Measurements from ENCODE around the gene CA5B.
"Not testable (repeated sequence)": the region's sequence is repeated elsewhere in the genome, so short reads cannot be mapped to it uniquely, and the experiment has no call there.

Gene CA5B, protein sequence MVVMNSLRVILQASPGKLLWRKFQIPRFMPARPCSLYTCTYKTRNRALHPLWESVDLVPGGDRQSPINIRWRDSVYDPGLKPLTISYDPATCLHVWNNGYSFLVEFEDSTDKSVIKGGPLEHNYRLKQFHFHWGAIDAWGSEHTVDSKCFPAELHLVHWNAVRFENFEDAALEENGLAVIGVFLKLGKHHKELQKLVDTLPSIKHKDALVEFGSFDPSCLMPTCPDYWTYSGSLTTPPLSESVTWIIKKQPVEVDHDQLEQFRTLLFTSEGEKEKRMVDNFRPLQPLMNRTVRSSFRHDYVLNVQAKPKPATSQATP

DNA sequence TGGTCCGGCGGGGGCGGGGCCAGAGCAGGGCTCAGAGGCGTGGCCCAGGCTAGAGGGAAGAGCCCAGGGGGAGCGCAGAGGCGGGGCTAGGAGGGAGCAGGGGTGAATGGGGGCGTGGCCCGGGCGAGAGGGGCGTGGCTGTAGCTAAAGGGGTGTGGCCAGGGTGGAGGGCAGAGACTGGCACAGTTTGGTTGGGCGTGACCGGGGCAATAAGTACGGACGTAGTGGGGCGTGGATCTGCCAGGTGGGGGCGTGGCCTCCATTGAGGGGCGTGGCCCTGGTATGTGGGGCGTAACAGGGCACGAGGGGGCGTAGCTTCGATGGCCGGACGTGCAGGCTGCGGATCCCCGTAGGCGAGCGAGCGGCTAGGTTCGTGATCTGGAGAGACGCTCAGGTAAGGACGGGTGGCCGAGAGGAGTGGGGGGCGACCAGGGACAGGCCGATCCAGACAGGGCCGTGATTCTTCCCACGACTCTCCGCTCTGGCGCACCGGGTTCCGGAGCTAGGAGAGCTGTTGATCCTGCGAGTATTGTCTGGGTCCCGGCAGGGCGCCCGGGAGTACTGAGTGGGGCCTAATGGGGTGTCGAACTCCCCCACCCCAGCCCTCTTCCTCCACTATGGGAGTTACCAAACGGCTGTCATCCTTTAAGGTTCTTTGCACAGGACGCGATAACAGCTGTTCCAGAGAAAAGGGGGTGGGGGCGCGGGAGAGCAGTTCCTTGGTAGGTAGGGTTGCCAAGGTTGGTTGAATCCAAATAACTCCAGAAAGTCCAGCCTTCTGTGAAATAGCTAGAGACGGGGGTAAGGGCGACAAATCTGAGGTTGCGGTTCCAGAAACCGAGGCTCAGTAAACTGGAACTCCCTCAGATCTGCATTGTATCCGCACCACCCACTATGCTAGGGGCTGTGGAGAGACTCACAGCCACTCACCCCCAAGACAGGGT lies at the start of gene CA5B:
TSS of gene CA5B (plus strand) at position 312 of the 944 bp plus-strand sequence. CDS start 11,754 bp downstream, outside the sequence.
- peak; percentile 95 for DNase-seq

DNA sequence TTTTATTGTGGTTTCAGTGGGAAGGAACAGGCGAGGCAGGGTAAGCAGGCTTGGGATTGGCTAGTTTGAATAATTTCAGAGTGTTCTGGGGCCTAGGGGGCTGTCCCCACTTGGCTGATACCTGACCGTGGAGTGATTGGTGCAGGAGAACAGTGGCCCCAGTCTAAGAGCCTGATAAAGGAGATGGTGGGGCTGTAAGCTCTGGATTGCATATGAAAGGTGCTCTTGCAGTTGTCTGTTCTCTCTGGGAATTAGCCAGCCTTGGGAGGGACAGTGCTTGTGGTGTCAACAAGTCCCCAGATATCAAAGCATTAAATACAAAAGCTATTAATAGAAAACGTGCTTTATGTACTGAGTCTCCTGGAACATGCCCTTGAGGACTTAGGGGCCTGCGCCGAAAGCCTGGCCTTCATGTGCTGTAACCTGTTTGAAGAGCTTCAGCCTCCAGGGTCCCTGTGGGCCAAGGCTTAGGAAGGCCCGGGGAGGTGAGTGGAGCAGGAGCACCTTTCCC lies 43.1 kb upstream of the CA5B start:
- no peak for DNase-seq

DNA sequence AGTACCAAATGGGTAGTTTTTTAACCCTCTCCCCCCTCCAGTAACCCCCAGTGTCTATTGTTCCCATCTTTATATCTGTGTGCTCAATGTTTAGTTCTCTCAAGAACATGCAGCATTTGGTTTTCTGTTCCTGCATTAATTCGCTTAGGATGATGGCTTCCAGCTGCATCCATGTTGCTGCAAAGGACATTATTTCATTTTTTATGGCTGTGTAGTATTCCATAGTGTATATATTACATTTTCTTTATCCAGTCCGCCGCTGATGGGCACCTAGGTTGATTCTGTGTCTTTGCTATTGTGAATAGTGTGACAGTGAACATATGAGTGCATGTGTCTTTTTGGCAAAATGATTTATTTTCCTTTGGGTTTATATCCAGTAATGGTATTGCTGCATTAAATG lies 41.6 kb upstream of the CA5B start:
- DNase-seq = no peak

DNA sequence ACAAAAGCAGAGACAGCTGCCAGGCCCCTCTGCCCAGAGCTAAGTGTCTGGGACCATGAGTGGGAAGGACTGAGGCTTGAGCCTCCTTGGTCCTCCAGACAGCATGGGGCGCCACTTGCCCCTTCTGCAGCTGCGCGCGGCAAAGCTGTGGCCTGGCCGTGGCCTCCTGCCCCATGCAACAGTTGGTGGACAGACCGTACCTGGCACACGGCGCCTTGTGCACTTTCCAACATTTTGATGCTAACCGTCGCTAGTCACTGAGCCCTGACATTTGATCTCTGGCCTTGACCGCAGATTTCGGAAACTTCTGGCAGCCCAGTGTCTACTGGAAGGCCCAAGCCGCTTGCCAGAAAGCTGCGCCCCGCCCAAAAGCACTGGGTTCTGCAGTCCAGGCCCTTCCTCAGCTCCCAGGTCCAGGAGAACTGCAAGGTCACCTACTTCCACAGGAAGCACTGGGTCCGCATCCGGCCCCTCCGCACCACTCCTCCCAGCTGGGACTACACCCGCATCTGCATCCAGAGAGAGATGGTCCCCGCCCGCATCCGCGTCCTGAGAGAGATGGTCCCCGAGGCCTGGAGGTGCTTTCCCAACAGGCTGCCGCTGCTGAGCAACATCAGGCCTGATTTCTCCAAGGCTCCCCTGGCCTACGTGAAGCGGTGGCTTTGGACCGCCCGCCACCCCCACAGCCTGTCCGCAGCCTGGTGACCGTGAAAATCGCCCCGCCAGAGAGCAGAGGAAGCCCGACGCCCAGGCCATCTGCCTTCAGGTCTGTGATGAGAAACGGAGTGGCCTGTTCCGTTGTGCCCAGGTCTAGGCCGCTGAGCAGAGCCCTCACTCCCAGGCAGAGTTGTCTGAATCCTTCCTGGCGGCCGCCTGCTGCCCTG lies 35.3 kb upstream of the CA5B start:
- no peak for DNase-seq

DNA sequence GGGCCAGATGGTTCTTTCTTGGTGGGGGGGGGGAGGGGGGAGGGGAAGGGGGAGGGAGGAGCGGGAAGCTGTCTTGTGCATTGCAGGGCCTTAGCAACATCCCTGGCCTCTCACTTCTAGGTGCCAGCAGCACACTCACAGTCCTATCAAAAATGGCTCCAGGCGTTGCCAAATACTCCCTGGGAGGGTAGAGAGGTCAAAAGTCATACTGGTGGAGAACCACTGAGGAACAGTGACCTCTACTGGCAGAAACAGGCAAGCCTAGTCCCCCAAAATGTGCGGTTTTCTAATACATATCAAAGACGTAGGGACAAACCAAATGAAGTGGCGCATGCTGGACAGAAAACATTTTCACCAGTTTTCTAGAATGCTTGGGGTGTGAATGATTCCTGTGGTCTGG lies 34.3 kb upstream of the CA5B start:
- DNase-seq = not testable (repeated sequence)

DNA sequence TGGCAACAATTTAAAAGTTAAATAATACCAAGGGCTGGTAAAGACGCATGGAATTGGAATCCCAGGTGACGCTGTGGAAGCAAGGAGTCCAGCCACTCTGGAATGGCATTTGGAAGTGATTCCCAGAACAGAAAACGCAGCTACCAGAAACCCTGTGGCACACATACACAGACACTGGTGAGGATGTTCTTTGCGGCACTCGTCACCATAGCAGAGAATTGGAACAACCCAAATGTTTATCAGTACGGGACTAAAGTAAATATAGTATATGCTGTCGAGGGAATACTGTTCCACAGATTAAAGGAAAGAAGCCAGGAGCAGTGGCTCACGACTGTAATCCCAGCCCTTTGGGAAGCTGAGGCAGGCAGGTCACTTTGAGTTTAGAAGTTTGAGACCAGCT lies 33.8 kb upstream of the CA5B start:
- not testable (repeated sequence) for DNase-seq

DNA sequence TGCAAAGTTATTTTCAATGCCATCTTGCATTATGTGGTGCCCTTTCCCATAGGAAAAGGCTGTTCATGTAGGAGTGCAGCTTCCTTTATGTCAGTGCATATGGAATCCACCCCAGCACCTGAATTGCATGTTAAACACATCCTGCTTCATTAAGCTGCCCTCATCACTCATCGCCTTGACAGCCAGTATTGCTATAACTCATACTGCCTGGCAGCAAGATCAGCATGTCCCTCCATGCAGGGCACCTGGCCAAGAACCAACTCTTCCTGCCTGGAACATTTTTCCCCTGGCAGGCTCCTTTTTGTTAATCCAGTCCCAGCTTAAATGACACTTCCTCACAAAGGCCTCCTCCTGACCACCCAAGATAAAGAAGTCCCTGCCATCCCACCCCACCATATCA lies 23.5 kb upstream of the CA5B start:
- DNase-seq = no peak

DNA sequence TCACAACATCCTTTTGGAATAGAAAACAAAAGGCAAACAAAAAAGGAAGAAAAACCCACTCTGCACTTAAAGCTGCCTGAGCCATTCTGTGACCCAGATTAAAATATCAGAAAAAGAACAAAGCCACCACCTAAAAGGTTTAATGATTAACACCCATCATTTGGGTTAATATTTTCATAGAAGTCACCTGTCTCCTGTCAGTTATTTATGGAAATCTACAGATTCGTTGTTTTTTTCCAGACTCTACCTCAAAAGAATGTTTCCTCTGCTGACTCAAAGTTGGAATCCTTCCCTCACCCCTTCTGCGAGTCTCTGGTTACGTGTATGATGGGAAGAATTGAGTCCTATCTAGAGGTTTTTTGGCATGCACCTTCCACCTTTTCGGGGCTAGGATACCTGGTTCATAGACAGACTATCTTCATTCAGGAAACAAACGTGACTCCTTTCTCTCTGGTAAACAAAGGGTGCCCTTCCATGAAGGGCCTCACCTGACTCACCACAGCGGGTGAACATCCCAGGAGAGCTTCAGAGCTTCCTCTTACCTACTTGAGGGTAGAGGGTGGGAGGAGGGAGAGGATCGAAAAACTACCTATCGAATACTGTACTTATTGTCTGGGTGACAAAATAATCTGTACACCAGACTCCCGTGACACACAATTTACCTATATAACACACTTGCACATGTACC lies 19.6 kb upstream of the CA5B start:
- DNase-seq = no peak

DNA sequence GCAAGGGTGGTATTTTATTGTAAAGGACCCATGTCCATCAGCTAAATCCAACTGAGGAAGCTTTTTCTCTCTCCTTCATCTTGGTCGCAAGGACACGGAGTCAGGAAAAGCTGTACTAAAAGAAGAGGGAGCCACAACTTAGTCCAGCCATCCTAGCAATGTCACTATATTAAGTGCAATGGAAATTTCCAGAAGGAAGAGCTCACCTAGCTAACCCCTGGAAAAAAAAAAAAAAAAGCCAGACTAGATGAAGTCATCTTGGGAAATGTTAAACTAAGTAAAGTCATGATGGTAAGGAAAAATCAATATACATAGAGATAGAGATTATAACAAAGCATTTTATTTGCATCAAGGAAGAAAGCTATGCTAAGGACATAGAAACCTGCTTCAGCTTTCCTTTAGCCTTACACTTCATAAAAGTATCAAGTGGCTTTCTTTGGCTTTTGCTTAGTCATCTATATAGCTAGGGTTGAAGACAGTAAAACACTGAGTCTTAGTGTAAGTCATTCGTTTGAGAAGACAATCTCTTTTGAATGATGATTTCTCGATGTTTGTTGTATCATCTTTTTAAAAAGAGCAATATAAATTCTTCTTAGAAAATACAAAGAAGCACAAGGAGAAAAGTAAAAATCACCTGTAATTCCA lies 18.6 kb upstream of the CA5B start:
- no peak for DNase-seq

DNA sequence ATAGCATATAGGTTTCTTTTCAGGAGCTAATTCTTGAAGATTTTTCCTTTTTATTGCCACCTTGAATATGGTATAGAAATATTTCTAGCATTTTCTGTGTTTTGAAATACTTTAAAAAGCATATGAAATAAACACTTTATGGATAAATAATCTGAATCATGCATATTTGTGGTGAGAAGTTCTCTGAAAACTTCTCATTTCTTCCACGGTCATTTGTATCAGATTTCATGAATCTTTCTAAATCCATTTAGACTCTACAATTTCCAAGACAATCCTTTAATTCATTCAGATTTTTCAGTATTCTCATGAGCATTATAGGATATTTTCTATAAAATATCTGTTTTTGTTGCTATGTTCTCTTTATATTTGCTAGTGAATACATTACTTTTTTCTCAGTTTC lies 16.2 kb upstream of the CA5B start:
- DNase-seq = no peak

DNA sequence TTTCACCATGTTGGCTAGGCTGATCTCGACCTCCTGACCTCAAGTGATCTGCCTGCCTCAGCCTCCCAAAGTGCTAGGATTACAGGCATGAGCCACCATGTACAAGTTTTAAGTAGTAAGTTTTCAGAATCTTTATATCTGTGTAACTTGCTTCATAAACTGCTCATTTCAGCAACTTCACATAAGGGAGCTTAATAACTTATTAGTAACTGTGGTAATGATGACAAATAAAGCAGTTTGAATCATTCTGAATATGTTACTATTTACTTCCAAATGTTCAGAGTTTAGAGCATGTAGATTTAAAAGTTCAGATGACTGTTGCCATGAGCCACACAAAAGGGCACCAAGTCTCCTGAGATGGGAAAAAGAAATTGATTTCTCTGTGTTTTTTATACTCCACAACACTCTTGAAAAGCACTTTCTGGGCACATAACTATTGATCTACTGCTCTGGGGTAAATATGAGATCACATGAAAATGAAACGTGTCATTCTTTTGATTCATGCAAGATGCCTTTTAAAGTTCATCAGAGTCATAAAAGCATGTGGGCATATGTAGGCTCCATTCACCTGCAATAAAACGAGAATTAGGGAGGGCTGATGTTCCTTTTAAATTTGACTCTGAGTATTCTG lies 14.1 kb upstream of the CA5B start:
- no peak for DNase-seq

DNA sequence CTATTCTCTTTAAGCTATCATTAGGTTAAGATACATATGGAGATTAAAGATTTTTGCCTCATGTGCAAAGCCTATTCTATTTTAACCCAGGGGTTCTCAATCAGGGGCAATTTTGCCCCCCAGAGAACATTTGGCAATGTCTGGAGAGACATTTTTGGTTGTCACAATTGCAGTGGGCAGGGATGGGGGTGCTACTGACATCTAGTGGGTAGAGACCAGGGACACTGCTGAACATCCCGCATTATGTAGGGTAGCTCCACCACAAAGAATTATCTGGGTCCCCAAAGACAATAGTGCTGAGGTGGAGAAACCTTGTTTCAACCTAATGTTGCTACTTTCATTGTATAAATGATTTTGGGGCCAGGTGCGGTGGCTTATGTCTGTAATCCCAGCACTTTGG lies 13.2 kb upstream of the CA5B start:
- DNase-seq = no peak

DNA sequence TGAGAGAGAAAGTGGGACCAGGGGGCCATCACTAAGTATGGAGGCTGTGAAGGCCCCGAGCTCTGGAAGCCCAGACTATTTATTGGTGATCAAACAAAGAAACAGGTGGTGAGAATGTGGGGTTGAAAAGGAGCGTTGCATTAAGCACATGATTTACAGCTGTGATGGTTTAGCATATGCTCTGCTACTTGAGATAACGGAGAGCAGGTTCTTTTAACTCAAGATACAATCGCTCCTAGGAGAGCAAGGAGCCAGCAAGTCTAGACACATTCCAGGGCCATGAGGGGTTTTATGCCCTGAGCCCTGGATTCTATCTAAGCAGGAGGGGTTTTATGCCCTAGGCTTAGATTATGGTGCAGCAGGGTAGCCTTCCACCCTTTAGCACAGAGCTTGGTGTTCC lies 6.7 kb upstream of the CA5B start:
- not testable (repeated sequence) for DNase-seq

DNA sequence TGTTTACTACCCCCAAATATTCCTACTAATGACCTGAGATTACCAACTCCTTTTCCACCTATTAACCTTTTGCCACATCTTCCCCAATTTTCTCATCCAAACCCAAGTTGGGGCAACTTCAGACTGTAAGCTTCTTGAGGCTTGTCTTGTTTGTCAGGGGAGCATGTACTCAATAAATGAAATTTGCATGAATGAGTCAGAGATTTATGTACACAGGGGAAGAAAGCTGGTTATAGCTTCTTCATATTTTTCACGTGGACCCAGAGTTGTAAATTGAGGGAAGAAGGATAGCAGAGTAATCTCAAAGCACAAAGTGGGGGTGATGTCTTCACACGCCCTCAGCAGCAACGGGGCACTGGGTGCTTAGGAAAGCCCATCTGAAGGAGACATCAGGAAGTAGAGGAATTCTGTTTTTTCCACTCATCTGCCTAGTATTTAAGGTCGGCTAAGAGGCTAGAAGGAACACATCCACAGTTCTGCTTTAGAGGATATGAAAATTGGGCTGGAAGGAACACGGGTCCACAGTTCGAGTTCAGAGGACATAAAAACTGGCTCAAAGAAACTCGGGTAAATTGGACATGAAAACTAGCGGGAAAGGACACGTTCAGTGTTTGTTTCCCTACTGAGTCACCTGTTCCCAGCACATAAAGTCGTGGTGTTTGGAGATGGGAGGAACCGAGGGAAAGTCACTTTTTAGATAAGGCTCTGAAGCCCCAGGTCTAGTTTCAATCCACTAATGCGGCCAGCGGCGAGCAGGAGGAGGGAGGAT lies 696 bp upstream of the CA5B start:
- no peak for DNase-seq

DNA sequence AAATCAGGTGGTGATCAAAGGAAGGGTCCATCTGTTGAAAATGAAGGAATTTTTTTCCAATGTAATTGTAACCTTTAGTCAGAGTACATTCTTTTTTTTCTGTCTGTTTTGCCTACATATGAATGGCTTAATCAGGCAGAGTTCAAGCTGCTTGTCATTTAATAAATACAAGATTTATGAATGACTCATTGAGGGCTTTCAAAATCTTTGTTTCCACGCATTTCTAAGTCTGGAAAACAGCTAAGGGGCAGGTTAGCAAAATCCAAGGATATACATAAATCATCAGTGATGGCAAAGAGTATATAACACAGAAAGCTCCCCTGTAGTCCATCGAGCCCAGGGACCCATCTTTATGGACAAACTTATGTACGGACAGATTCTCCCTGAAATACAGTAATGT lies 1.8 kb downstream of the CA5B start:
- no peak for DNase-seq

DNA sequence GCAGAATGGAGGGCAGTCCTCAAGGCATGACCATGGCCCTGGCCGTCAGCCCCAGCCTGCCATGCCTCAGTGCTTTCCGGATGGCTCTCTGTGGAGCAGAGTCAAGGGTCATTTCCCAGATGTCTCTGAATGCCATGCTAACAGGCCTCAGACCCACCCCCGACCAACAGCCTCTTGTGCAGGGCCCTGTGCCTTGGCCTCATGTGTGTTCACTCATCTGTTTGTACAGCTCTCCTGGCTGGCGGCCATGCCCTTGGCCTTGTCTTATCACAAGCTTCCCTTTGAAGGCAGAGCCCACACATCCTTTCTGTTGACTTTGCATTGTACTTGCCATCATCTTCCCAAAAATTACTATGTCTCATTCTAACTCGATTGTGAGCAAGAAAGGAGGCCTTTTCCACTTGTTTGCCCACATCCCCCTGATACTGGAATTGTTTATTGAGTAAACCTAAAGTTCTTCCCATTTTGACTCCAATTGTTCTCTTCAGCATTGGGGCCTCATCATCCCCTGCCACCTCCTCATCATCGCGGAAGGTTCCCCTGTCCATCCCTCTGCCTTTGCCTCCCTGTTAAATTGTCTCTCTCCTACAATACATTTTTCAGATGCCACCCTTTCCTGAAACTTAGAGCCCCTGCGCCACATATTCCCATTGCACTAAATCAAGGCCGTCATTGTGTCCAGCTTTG lies 6.3 kb downstream of the CA5B start:
- no peak for DNase-seq

DNA sequence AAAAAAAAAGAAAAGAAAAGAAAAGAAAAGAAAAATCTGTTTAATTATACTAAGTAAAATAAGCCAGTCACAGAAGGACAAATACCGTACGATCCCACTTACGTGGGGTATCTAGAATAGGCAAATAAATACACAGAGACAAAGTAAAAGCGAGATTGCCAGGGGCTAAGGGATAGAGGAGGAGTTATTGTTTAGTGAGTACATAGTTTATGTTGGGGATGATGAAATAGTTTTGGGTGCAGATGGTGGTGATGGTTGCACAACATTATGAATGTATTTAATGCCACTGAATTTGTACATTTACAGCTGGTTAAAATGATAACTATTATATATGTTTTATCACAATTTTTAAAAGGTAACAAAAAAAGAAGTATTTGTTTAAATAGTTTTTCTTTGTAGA lies 7.1 kb downstream of the CA5B start:
- no peak for DNase-seq

DNA sequence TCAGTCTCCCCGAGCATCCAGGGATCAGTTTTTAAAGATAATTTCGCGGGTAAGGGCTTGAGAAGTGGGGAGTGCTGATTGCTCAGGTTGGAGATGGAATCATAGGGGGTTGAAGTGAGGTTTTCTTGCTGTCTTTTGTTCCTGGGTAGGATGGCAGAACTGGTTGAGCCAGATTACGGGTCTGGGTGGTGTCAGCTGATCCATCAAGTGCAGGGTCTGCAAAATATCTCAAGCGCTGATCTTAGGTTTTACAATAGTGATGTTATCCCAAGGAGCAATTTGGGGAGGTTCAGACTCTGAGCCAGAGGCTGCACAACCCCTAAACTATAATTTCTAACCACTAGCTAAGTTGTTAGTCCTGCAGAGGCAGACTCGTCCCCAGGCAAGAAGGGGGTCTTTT lies 8.6 kb downstream of the CA5B start:
- not testable (repeated sequence) for DNase-seq

DNA sequence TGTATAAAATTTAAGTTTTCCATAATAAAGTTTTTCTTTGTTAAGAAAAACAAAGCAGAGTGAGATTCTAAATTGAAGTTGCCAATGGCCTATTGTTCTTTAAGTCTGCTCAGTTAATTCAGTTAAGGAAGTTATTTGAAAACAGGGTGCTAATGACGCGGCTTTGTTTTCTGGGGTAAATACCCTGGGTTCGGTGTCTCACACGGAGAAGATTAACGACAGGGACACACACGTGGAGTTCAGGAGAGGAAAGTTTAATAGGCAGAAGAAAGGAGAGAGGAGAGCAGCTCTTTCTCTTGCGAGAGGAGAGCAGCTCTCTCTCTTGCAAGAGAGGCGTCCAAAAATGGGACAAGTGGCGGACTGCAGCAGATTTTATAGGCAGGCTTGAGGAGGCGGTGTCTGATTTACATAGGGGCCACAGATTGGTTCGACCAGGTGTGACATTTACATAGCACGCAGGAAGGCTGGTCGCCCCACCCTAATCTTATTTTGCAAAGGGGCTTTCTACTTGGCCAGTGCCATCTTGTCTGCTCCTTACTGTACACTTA lies 9.6 kb downstream of the CA5B start:
- no peak for DNase-seq

DNA sequence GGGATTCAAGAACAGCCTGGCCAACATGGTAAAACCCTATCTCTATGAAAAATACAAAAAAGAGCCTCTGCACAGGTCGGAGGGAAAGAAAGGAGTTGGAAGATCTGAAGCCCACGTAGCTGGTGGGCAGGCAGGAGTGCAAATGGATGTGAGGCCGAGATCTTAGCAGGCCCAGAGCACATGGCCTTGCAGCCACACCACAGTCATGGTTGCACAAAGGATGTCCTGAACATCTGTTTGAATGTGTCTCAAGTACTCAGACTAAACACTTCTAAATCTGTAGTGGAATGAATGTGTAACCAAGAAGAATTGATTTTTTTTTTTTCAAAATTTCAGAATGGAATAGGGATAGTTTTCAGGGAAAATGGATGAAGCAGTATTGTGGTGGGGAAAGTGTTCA lies 10.8 kb downstream of the CA5B start:
- DNase-seq = no peak

Measured in activated CD4-positive, alpha-beta T cell treated with anti-CD3 and anti-CD28 coated beads for 48 hours (primary cell).